Omental fat pad (tissue), 4 donors: ENCODE results near the gene GFPT2. TPM values are rescaled to one million over a fixed set of nuclear protein-coding genes. Genes with fewer than 3 reads are reported as not detected.
A peak's percentile ranks its signal among the peaks of the same experiment; 100 is the strongest.
"Not testable (repeated sequence)": the region's sequence is repeated elsewhere in the genome, so short reads cannot be mapped to it uniquely, and the experiment has no call there.

Source experiments
- ATAC-seq: fragments of 150-250 bp; one replicate; pipeline ENCODE4 v1.9.1; 2016; ENCODE audit warnings: mild to moderate bottlenecking, moderate library complexity; ENCODE audit not compliant: low FRiP score
- DNase-seq: peaks from one replicate; pipeline ENCODE4 v3.0.0-alpha.2; 2019; ENCODE audit warnings: low spot score
- total RNA-seq, 4 donors: library from RNA; depleted of rRNA; stranded (reverse); fragments of >200 nt; gene quantifications; one replicate each; pipeline ENCODE4 v1.1.0, GENCODE V29; 2016
- TF ChIP-seq, protein P1 (sequence below), 3 donors: fragments of 450-650 bp; IDR thresholded peaks; one replicate each; pipeline ENCODE4 v1.5.1; 2016 to 2017; ENCODE audit warnings: antibody characterized with exemption in 3 of 3, mild to moderate bottlenecking in 3 of 3, moderate library complexity in 2 of 3

Gene GFPT2
- total RNA-seq, 4 donors from 2014 or later, result 42.3 to 553 (median 270) TPM

- DNase-seq (peak; percentile 21), ATAC-seq (no peak)
- TF ChIP-seq, protein P1, sequence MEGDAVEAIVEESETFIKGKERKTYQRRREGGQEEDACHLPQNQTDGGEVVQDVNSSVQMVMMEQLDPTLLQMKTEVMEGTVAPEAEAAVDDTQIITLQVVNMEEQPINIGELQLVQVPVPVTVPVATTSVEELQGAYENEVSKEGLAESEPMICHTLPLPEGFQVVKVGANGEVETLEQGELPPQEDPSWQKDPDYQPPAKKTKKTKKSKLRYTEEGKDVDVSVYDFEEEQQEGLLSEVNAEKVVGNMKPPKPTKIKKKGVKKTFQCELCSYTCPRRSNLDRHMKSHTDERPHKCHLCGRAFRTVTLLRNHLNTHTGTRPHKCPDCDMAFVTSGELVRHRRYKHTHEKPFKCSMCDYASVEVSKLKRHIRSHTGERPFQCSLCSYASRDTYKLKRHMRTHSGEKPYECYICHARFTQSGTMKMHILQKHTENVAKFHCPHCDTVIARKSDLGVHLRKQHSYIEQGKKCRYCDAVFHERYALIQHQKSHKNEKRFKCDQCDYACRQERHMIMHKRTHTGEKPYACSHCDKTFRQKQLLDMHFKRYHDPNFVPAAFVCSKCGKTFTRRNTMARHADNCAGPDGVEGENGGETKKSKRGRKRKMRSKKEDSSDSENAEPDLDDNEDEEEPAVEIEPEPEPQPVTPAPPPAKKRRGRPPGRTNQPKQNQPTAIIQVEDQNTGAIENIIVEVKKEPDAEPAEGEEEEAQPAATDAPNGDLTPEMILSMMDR (IDR thresholded peaks at IDR 0.05), result no peak
Observed at GRCh38 chr5:180303226-180304015, 49.7 kb downstream of the GFPT2 start.

GRCh38 chr5:180302256-180302655 is 50.9 kb downstream of the GFPT2 start:
- no peak for ATAC-seq
- TF ChIP-seq, protein P1 (IDR thresholded peaks at IDR 0.05), result no peak
- peak; percentile 9 for DNase-seq

DNA sequence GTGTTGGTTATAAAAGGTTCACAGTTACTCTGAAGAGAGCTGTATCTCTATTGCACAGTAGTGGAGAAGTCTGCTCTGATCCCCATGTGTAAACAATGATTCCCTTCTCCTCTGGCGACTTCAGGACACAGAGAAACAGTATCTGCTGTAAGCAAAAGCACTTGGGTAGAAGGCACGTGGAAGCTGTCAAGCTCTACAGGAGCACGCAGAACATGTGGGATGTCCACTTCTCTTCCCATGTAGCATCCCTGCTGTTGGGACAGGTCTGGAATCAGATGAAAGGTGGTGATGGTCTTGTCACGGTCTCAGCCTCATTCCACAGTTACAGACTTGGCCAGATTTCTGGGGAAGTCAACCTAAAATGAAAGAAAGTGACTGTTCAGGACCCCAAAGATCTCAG is 51.9 kb downstream of the GFPT2 start:
- peak; percentile 16 for DNase-seq
- TF ChIP-seq, protein P1 (IDR thresholded peaks at IDR 0.05), result no peak
- no peak for ATAC-seq

DNA sequence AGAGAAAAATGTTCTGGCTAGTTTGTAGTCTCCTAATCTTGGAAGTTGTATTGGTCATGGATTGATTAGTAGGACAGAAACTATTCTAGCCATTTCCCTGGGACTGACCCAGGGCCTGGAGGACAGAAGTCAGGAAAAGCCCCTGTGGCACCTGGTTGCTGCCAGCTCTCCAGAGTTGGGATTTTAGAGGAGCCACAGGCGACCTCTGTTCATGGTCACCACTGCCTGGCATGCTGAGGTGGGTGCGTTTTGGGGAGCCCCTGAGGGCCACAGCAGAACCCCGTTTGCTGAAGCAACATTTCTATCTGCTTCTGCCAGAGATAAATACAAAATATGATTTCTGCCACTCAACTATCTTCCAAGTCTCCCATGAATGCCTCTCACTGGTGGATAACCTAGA is 53.6 kb downstream of the GFPT2 start:
- TF ChIP-seq, protein P1 (IDR thresholded peaks at IDR 0.05), result no peak
- ATAC-seq (no peak), DNase-seq (no peak)

GRCh38 chr5:180299014-180299413 is 54.1 kb downstream of the GFPT2 start:
- not testable (repeated sequence) for ATAC-seq
- DNase-seq, result peak; percentile 20

- TF ChIP-seq, protein P1 (IDR thresholded peaks at IDR 0.05), result no peak
- DNase-seq (no peak), ATAC-seq (no peak)
Observed at GRCh38 chr5:180297587-180298282, 55.4 kb downstream of the GFPT2 start.

DNA sequence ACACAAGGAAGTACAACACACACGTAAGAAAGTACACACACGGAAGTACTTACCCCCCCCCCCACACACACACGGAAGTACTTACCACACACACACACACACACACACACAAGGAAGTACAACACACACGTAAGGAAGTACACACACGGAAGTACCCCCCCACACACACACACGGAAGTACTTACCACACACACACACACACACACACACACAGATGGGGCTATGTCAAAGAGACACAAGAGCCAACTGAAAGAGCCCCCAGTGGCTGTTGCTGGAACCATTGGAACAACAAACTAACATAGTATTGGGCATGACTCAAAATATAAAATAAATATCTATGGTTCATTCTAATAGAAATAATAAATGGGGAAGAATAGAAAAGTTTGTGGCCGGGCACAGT is 56.4 kb downstream of the GFPT2 start:
- TF ChIP-seq, protein P1 (IDR thresholded peaks at IDR 0.05), result no peak
- ATAC-seq (no peak), DNase-seq (no peak)
